ENCODE data around the gene ASTN1. TPM values are rescaled to one million over a fixed set of nuclear protein-coding genes. Genes with fewer than 3 reads are reported as not detected.

ASTN1 gene
- polyA plus RNA-seq, 4 donors = 1.7 to 9.8 (median 2.1) TPM

DNA sequence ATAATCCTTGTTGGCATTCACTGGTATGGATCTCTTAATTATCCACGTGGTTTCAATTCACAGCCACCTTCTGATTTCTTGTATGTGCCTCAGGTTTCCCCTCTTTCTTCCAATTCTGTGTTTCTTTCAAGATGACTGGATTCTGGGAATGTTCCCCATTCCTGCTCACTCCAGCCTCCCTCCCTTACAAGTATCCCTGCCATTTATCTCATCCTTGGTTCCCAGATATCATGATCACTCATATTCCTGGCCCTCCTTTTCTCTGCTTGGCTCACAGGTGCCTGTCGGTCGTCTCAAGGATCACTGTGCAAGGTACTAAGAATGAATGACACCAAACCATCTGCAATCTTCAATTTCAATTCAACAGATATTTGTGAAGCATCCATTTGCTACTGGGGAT is 279.2 kb downstream of the ASTN1 start:
- no peak for DNase-seq (ENCODE audit: low read depth in 4 of 4, low spot score in 3 of 4)

GRCh38 chr1:176884911-176885310 is 279.6 kb downstream of the ASTN1 start:
- DNase-seq (ENCODE audit: low read depth in 4 of 4, low spot score in 3 of 4) = no peak

GRCh38 chr1:176884286-176884685 is 280.2 kb downstream of the ASTN1 start:
- no peak for DNase-seq (ENCODE audit: low read depth in 4 of 4, low spot score in 3 of 4)

GRCh38 chr1:176880955-176881595 is 283.4 kb downstream of the ASTN1 start:
- DNase-seq (ENCODE audit: low read depth in 4 of 4, low spot score in 3 of 4) = peak; percentile 52 to 71 (median 64)

DNA sequence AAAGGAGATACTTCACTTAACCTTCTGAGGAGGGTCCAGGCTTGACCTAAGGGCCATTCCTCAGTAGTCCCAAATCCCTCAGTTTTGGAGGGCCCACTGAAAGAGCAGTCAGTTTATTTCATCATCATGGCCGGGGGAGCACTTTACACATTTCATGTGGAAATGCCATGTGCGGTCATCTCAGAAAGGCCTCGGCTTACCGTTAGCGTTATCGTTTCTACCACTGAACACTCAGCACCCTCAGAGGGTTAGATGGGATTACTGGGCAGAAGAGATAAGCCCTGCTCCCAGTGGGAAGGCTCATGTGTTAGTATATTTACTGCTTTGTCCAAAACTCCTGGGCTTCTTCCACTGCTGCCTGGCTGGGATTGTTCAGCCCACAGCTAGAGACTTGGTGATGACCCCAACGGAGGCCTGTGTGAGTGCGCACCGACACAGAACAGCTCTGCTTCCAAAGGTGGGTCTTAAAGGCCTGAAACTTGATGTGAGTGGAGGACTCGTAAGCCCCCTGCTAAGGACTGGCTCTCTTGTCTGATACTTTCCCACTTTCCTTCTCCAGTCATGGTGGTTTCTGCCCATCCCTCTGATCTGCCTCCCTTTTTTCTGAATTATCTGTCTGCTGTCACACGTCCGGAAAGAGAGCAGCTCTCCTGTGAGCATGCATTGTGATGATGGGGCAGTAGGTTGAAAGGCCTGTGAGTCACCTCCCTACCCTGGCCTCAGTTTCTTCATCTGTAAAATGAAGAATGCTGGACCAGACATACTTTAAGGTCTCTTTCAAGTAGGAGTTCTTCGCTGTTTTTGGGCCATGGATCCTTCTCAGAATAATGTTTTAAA is 284.5 kb downstream of the ASTN1 start:
- DNase-seq (ENCODE audit: low read depth in 4 of 4, low spot score in 3 of 4) = no peak

DNA sequence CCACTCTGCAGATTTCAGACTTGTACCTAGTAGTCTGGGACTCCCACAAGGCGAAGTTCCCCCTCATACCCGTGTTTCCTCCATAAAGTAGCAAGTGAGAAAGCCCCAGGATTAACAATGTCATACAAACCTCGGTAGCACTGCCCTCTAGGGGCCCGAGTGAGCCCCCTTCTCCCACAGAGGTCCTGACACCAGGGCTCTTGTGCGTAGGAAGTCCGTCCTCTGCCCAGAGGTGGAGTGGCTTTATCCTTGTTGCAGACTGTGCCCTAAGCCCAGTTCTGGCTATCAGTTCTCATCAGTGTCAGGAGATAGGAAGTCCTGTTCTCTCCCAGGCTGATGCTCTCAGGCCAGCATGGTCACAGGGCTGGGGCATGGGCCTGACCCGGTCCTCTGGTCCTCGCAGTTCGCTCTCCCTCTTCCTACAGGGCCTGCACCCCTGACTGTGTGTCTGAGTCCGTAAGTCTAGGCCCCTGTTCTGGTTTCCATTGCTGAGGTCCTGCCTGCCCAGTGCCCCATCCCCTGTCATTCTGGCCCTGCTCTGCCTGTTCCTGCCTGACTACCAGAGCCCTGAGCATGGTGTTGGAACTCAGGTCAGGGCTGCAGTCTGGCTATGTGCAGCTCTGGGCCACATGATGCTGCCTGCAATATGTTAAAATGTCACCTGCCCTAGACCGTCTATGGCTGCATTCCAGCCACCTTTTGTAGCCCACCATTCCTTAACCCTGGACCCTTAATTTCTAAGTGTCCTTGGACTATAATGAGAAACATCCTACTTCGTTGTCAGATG is 285.6 kb downstream of the ASTN1 start:
- no peak for DNase-seq (ENCODE audit: low read depth in 4 of 4, low spot score in 3 of 4)

DNA sequence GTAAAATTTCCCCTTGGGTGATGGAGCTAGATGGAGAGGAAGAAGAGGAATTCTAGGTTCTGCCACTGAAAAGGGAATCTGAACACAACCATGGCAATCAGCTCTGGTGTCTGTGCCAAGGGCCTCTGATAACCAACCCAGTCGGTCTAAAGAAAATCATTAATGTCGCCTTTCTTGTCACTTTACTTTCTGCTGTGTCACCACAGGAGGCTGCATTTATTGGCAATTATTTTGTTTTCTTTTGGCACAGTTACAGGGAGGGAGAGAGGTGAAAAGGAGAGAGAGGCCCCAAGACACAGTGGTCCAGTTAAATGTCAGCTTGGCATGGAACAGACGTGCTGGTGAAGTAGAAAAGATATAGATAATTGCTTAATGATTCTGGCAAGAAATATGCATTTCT is 287.0 kb downstream of the ASTN1 start:
- no peak for DNase-seq (ENCODE audit: low read depth in 4 of 4, low spot score in 3 of 4)

- DNase-seq (ENCODE audit: low read depth in 4 of 4, low spot score in 3 of 4) = no peak
Observed at GRCh38 chr1:176876966-176877515, 287.5 kb downstream of the ASTN1 start.

DNA sequence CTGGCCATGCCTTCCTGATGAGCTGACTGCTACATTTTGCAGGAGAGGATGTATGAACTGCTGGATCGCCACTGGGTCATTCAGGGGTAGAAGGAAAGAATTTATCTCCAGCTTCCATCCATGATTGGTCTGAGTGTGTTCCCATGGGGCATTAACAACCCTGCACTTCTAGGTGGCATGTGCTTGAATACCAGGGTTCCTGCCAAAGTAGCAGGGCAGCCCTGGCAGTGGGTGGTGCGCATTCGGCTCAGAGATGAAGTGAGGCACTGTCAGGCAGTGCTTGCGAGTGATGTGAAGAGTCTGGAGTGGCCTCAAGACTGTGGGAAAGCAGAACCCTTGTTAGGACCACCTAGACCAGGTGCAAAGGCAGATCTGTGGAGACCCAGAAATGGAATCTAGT is 294.9 kb downstream of the ASTN1 start:
- DNase-seq (ENCODE audit: low read depth in 4 of 4, low spot score in 3 of 4) = no peak

DNA sequence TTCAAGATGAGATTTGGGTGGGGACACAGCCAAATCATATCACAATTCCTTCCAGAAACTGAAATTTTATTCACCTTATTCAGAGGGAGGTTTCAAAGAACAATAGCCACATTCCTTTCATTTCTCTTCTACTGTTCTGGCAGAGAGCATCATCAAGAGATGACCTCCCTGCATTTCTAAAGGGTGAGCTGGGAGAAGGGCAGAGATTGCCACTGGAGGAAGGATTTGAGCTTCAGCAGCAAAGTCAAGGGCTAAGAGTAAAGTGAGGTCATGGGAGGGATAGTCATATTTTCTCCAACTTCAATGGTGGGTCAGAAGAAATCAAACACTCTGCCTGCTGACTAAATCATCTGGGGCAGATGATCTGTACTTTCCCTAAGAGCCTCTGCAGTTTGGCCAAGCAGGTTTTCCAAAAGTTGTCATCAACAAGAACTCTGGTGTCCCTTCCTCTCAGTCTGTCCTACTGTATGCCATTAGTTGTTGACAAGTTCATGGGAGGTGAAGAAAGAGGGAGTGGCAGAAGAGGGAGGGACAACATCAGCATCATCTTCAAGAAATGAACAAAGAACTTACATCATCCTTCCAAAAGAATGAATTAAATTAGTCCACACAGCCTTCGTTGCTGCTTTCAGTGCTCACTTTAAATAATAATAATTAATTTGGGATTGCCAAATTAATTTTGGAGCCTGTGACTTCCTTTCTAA is 298.3 kb downstream of the ASTN1 start:
- no peak for DNase-seq (ENCODE audit: low read depth in 4 of 4, low spot score in 3 of 4)

- DNase-seq (ENCODE audit: low read depth in 4 of 4, low spot score in 3 of 4) = no peak
Observed at GRCh38 chr1:176864211-176864610, 300.3 kb downstream of the ASTN1 start.

GRCh38 chr1:176863613-176864012 is 300.9 kb downstream of the ASTN1 start:
- DNase-seq (ENCODE audit: low read depth in 4 of 4, low spot score in 3 of 4) = no peak

GRCh38 chr1:176858433-176858916 is 306.0 kb downstream of the ASTN1 start:
- no peak for DNase-seq (ENCODE audit: low read depth in 4 of 4, low spot score in 3 of 4)

- DNase-seq (ENCODE audit: low read depth in 4 of 4, low spot score in 3 of 4) = no peak
Observed at GRCh38 chr1:176857632-176858031, 306.9 kb downstream of the ASTN1 start.

DNA sequence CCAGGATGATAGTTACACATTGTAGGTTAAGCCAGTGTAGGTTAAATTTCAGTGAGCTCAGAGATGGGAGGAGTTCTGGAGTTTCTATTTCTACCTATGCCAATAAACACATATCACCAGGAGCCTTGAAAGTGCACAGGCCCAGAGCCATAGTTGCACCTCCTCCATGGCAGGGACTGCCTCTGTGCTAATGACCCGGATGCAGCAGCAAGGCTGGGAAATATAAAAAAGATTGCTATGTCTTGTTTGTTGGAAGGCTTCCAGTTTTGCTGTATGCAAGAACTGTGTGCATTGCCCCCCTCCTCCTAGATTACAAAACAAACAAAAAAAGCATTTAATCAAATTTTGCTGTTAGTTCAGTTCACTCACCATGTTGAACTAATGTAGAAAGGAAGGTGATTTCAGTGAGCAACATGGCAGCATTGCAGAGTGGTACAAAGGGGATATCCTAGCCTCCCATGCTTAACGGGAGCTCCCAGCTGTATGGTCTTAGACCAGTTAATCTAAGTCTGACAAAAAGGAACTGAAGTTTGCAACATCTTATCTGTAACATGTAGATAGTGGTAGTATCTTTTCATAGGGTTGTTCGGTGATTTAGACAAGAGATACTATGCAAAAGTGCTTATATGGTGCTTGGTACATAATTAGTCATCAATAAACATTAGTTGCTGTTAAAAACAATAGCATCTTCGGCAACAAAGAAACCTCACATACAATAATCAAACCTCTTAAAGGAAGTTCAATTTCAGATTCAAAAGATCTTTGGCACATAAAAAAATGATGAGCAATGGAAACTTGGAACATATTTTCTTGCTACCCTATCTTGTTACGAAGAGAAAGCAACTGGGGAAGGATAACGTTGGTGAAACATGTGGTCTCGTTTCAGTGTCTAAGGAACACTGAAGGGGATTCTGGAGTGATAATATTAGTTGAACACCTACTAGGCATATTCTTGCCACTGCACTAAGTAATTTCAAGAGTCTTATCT is 309.5 kb downstream of the ASTN1 start:
- DNase-seq (ENCODE audit: low read depth in 4 of 4, low spot score in 3 of 4) = no peak

DNA sequence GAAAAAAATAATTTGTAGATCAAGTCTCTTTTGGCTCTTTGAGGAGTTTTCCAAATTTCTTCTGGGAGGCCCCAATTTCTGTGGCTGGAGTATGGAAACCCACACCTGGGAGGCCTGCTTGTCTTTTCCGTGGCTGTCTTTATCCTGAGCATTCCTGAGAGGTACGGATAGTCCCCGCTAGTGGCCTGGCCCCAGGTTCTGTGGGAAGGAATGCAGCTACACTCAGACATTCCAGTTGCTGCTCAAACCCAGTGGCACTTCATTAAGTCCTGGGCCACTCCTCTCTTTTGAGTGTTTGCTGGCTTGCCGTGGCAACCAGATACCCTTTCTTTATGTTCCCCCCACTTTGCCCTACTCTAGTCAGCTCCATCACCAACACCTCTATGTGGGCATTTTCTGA is 310.4 kb downstream of the ASTN1 start:
- no peak for DNase-seq (ENCODE audit: low read depth in 4 of 4, low spot score in 3 of 4)

DNA sequence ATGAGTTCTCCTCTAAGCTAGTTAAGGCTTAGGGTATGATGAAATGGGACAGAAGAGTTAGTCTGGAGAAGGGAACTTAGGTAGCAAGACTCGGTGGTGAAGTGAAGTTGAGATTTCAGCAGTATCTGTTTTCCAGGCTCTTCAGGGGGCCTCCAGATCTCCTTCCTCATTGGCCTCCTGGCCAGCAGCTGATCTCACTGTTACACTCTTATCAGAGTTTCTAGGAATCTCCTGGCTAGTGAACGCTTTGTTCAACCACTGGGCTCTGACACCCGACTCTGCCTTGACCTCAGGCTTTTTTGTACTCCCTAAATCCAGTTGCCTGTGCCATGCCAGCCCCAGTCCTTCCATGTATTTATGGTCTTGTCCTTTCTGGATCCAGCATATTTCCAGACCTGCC is 311.0 kb downstream of the ASTN1 start:
- DNase-seq (ENCODE audit: low read depth in 4 of 4, low spot score in 3 of 4) = no peak

GRCh38 chr1:176852124-176852523 is 312.4 kb downstream of the ASTN1 start:
- DNase-seq (ENCODE audit: low read depth in 4 of 4, low spot score in 3 of 4) = no peak

- DNase-seq (ENCODE audit: low read depth in 4 of 4, low spot score in 3 of 4) = no peak
Observed at GRCh38 chr1:176850871-176851270, 313.6 kb downstream of the ASTN1 start.
